ENCODE results near the gene ENTPD1. TPM values are rescaled to one million over a fixed set of nuclear protein-coding genes. Genes with fewer than 3 reads are reported as not detected.

The ENTPD1 gene
- total and polyA plus RNA-seq, 8 donors: 3.7 to 56.7 (median 9.7) TPM

GRCh38 chr10:95755511-95756004 is 405 bp upstream of the ENTPD1 start:
- Histone ChIP-seq H3K27ac (peak overlapping the region in 4 of 5 donors; percentile 62 to 89 (median 84)), H3K27me3 (no peaks in the 10 kb centered on the region), H3K4me3 (peak overlapping the region; percentile 33 to 44 (median 38)), H3K4me1 (peaks cover 0 to 49% (median 28%) of the 10 kb centered on the region in 4 donors), H3K36me3 (no peaks in the 10 kb centered on the region), H3K9me3 (no peaks in the 10 kb centered on the region)
- DNase-seq: peak; percentile 47 to 52
- 33 to 43% (median 36%) methylated on average over 8 of the region's 8 CpGs for WGBS, 5 donors
- intact Hi-C loops (cut with DNase I; ENCODE audit: low total_unique reads): no loop called here
- TF ChIP-seq EP300 (IDR thresholded peaks at IDR 0.05): no peak
- TF ChIP-seq, protein P1, sequence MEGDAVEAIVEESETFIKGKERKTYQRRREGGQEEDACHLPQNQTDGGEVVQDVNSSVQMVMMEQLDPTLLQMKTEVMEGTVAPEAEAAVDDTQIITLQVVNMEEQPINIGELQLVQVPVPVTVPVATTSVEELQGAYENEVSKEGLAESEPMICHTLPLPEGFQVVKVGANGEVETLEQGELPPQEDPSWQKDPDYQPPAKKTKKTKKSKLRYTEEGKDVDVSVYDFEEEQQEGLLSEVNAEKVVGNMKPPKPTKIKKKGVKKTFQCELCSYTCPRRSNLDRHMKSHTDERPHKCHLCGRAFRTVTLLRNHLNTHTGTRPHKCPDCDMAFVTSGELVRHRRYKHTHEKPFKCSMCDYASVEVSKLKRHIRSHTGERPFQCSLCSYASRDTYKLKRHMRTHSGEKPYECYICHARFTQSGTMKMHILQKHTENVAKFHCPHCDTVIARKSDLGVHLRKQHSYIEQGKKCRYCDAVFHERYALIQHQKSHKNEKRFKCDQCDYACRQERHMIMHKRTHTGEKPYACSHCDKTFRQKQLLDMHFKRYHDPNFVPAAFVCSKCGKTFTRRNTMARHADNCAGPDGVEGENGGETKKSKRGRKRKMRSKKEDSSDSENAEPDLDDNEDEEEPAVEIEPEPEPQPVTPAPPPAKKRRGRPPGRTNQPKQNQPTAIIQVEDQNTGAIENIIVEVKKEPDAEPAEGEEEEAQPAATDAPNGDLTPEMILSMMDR (IDR thresholded peaks at IDR 0.05): no peak
- peak; percentile 47 to 67 (median 53) for TF ChIP-seq POLR2AphosphoS5 (IDR thresholded peaks at IDR 0.05)
- TF ChIP-seq POLR2A (IDR thresholded peaks at IDR 0.05): no peak

GRCh38 chr10:95756809-95757684 is 1.1 kb downstream of the ENTPD1 start:
- peak overlapping the region; percentile 31 to 89 (median 82) for H3K27ac ChIP-seq
- no peak for TF ChIP-seq POLR2AphosphoS5 (IDR thresholded peaks at IDR 0.05)
- TF ChIP-seq EP300 (IDR thresholded peaks at IDR 0.05): no peak
- TF ChIP-seq POLR2A (IDR thresholded peaks at IDR 0.05): no peak
- TF ChIP-seq, protein P1 (IDR thresholded peaks at IDR 0.05): no peak
- H3K4me3 ChIP-seq: peak overlapping the region; percentile 33 to 44 (median 38)

GRCh38 chr10:95758351-95759025 is 2.5 kb downstream of the ENTPD1 start:
- H3K36me3 ChIP-seq: no peaks in the 10 kb centered on the region
- 44 to 59% (median 53%) methylated on average over 2 of the region's 2 CpGs for WGBS, 5 donors
- H3K9me3 ChIP-seq: no peaks in the 10 kb centered on the region
- TF ChIP-seq, protein P1 (IDR thresholded peaks at IDR 0.05): no peak
- TF ChIP-seq POLR2A (IDR thresholded peaks at IDR 0.05) (no peak), POLR2AphosphoS5 (IDR thresholded peaks at IDR 0.05) (peak in 1 of 3 donors; percentile 22), EP300 (IDR thresholded peaks at IDR 0.05) (peak; percentile 17)
- H3K27me3 ChIP-seq: no peaks in the 10 kb centered on the region
- H3K27ac ChIP-seq: peak overlapping the region in 4 of 5 donors; percentile 62 to 89 (median 84)
- DNase-seq: peak in 1 of 2 donors; percentile 23
- peak overlapping the region in 2 of 4 donors; percentile 7 to 40 for H3K4me3 ChIP-seq
- intact Hi-C loops (cut with DNase I; ENCODE audit: low total_unique reads): no loop called here
- H3K4me1 ChIP-seq: peaks cover 0 to 54% (median 31%) of the 10 kb centered on the region in 4 donors

More at GRCh38 chr10:95756809-95757684, 1.1 kb downstream of the ENTPD1 start:
- DNase-seq: no peak
- Histone ChIP-seq H3K9me3 (no peaks in the 10 kb centered on the region), H3K27me3 (no peaks in the 10 kb centered on the region), H3K36me3 (no peaks in the 10 kb centered on the region), H3K4me1 (peaks cover 0 to 52% (median 29%) of the 10 kb centered on the region in 4 donors)
- intact Hi-C loops (cut with DNase I; ENCODE audit: low total_unique reads): no loop called here
- 29 to 48% (median 39%) methylated on average over 5 of the region's 5 CpGs for WGBS, 5 donors

- 37 to 57% (median 49%) methylated on average over 3 of the region's 3 CpGs for WGBS, 5 donors
- no peak for TF ChIP-seq POLR2A (IDR thresholded peaks at IDR 0.05)
- no peak for TF ChIP-seq EP300 (IDR thresholded peaks at IDR 0.05)
- TF ChIP-seq, protein P1 (IDR thresholded peaks at IDR 0.05): no peak
- no peak for TF ChIP-seq POLR2AphosphoS5 (IDR thresholded peaks at IDR 0.05)
- intact Hi-C loops (cut with DNase I; ENCODE audit: low total_unique reads): no loop called here
These were observed 3.4 kb downstream of the ENTPD1 start for GRCh38 chr10:95759233-95759826.

More at GRCh38 chr10:95759233-95759826, 3.4 kb downstream of the ENTPD1 start:
- H3K27ac ChIP-seq: peak overlapping the region in 3 of 5 donors; percentile 82 to 89 (median 86)
- H3K4me3 ChIP-seq: no peak overlapping the region
- no peaks in the 10 kb centered on the region for H3K36me3 ChIP-seq
- no peak for DNase-seq
- no peaks in the 10 kb centered on the region for H3K9me3 ChIP-seq
- H3K4me1 ChIP-seq: peaks cover 0 to 54% (median 31%) of the 10 kb centered on the region in 4 donors
- H3K27me3 ChIP-seq: no peaks in the 10 kb centered on the region
